ENCODE data around the gene IGFBP7. TPM values are rescaled to one million over a fixed set of nuclear protein-coding genes. Genes with fewer than 3 reads are reported as not detected.

Gene IGFBP7
- total RNA-seq: 10 to 100 TPM; 58.5 to 89.5 TPM

GRCh38 chr4:57109847-57110639 lies at the start of gene IGFBP7:
Gene IGFBP7, minus strand, starts transcription at chr4:57110385. Its CDS starts 34 bp downstream, at chr4:57110351.
- H3K9ac ChIP-seq (ENCODE audit: low read depth in 2 of 2, low read length in 2 of 2): peak within 1 kb of the TSS; percentile 77 to 88
- H3K9me3 ChIP-seq: no peaks in the 10 kb centered on the region
- intact Hi-C loops (cut with DNase I): no loop called here
- H3K4me3 ChIP-seq: peak within 1 kb of the TSS; percentile 62
- no peaks in the 10 kb centered on the region for H3K36me3 ChIP-seq
- peak within 1 kb of the TSS; percentile 82 for H3K27ac ChIP-seq
- no peaks in the 10 kb centered on the region for H3K4me1 ChIP-seq
- DNase-seq: peak; percentile 27
- H3K27me3 ChIP-seq: peaks cover 11% of the 10 kb centered on the region
- TF ChIP-seq CTCF (IDR thresholded peaks at IDR 0.05): no peak

- Histone ChIP-seq H3K4me1 (peaks cover 7% of the 10 kb centered on the region), H3K9ac (ENCODE audit: low read depth in 2 of 2, low read length in 2 of 2) (no peak overlapping the region), H3K27ac (no peak overlapping the region), H3K4me3 (no peak overlapping the region), H3K9me3 (no peaks in the 10 kb centered on the region), H3K36me3 (no peaks in the 10 kb centered on the region), H3K27me3 (no peaks in the 10 kb centered on the region)
- intact Hi-C loops (cut with DNase I): loop anchor here (5.0 to 10.0 kb wide), 2 partner anchors 123 to 265 kb away; no protein-coding TSS in a partner anchor
- TF ChIP-seq CTCF (IDR thresholded peaks at IDR 0.05): no peak
- no peak for DNase-seq
Observed at GRCh38 chr4:57159866-57160265, 49.7 kb upstream of the IGFBP7 start.

- Histone ChIP-seq H3K4me3 (no peak overlapping the region), H3K9me3 (no peaks in the 10 kb centered on the region), H3K27me3 (no peaks in the 10 kb centered on the region), H3K9ac (ENCODE audit: low read depth in 2 of 2, low read length in 2 of 2) (no peak overlapping the region), H3K36me3 (no peaks in the 10 kb centered on the region), H3K4me1 (peaks cover under 1% of the 10 kb centered on the region), H3K27ac (no peak overlapping the region)
- no peak for TF ChIP-seq CTCF (IDR thresholded peaks at IDR 0.05)
- intact Hi-C loops (cut with DNase I): no loop called here
- DNase-seq: no peak
Observed at GRCh38 chr4:57158762-57159161, 48.6 kb upstream of the IGFBP7 start.

- H3K9me3 ChIP-seq: no peaks in the 10 kb centered on the region
- H3K4me3 ChIP-seq: no peak overlapping the region
- H3K27ac ChIP-seq: no peak overlapping the region
- H3K36me3 ChIP-seq: no peaks in the 10 kb centered on the region
- no peak overlapping the region for H3K9ac ChIP-seq (ENCODE audit: low read depth in 2 of 2, low read length in 2 of 2)
- no peak for DNase-seq
- H3K4me1 ChIP-seq: no peaks in the 10 kb centered on the region
- TF ChIP-seq CTCF (IDR thresholded peaks at IDR 0.05): no peak
- H3K27me3 ChIP-seq: no peaks in the 10 kb centered on the region
- intact Hi-C loops (cut with DNase I): no loop called here
Observed at GRCh38 chr4:57158221-57158620, 48.0 kb upstream of the IGFBP7 start.

GRCh38 chr4:57157596-57158137 lies 47.5 kb upstream of the IGFBP7 start:
- TF ChIP-seq CTCF (IDR thresholded peaks at IDR 0.05): no peak
- DNase-seq: no peak

More at GRCh38 chr4:57157596-57158137, 47.5 kb upstream of the IGFBP7 start:
- H3K27ac ChIP-seq: no peak overlapping the region
- H3K4me3 ChIP-seq: no peak overlapping the region
- no peaks in the 10 kb centered on the region for H3K36me3 ChIP-seq
- intact Hi-C loops (cut with DNase I): no loop called here
- no peaks in the 10 kb centered on the region for H3K9me3 ChIP-seq
- no peaks in the 10 kb centered on the region for H3K27me3 ChIP-seq
- H3K9ac ChIP-seq (ENCODE audit: low read depth in 2 of 2, low read length in 2 of 2): no peak overlapping the region
- H3K4me1 ChIP-seq: no peaks in the 10 kb centered on the region
